AG09319 (cell line): ENCODE measurements around the gene SLC43A3.

Experiments used
- DNase-seq: peaks from one replicate; pipeline ENCODE4 v3.0.0-alpha.2; 2010; ENCODE audit warnings: low read depth; ENCODE audit errors: extremely low read depth
- CTCF ChIP-seq: IDR thresholded peaks from 2 replicates; pipeline ENCODE4 v1.5.1; 2011; ENCODE audit warnings: low read depth, mild to moderate bottlenecking, inconsistent platforms, low read length, moderate library complexity

SLC43A3 gene

DNA sequence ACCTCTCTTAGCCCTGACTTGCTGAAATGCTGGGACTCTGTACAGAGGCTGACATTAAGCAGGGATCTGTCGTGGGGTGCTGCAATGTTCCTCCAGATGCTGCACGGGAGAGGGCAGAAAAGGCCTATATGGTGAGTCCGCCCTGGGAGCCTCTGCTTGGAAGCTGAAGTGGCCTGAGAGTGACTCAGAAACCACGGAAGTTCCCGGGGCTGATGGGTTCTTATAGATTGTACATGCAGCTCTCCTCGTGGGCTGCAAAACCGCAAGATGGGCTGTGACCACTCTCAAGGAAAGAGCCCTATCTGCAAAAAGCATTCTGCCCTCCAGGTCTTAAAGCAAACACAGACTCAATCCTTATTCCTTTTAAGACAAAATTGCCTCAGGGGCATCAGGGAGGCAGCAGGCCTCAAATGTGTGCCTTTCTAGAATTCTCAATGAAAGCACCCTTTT is 5.8 kb upstream of the SLC43A3 start:
- no peak for TF ChIP-seq CTCF

DNA sequence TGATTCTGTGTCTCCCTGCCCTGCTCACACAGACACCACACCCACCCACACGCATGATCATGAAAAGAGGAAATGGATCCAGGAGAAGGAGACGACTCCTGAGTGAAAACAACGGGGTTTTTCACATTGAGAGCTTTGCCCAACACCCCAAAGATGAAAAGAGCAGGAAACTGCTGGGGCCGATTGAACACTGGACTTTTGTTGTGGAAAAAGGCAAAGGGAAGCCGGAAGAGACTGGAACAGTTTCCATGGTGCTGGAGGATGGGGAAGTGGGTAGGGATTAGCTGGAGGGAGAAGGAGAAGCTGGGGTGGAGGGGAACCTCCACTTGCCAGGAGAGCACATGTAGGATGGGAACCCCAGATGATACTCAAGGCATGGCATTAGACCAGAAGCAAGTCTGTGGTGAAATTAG is 5.2 kb upstream of the SLC43A3 start:
- no peak for DNase-seq
- TF ChIP-seq CTCF: no peak

More for the DNA sequence above, 5.8 kb upstream of the SLC43A3 start:
- DNase-seq: no peak

GRCh38 chr11:57430952-57431351 is 4.0 kb upstream of the SLC43A3 start:
- no peak for TF ChIP-seq CTCF
- no peak for DNase-seq

GRCh38 chr11:57429946-57430345 is 3.0 kb upstream of the SLC43A3 start:
- no peak for DNase-seq
- TF ChIP-seq CTCF: no peak

- DNase-seq: no peak
- TF ChIP-seq CTCF: no peak
Measured at GRCh38 chr11:57428643-57429042, 1.7 kb upstream of the SLC43A3 start.

DNA sequence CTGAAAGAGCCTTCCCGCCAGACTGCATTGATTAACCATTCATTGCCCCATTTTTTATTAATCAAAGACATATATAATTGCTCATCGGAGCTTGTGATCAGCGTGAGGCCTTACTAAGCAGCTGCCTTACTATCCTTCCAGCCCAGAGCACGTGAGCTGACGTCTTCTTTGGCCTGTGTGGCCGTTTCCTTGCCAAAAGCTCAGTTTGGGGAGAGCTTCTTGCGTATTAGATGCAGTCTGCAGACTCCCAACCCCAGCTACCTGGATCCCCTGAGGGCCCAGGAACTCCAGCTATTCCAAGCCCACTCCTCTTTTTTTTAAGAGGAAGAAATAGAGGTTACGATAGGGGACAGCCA is 784 bp upstream of the SLC43A3 start:
- DNase-seq: no peak
- no peak for TF ChIP-seq CTCF

- no peak for DNase-seq
- TF ChIP-seq CTCF: no peak
Measured at GRCh38 chr11:57426439-57426928, 437 bp downstream of the SLC43A3 start.
